Liver (tissue), 3 donors: ENCODE measurements around the gene GANC.

Experiments
- CTCF ChIP-seq: fragments of 150-350 bp; IDR thresholded peaks from 2 replicates; pipeline ENCODE4 v1.5.1; 2017; ENCODE audit warnings: improper control_type of control experiment, low read depth, low read length; ENCODE audit not compliant: missing input control
- GABPA ChIP-seq, 2 donors: IDR thresholded peaks in 1 of 2; conservative IDR thresholded peaks in 1 of 2; 2 replicates each; pipeline ENCODE4 v1.6.1; 2016; ENCODE audit warnings: antibody characterized with exemption in 2 of 2, mild to moderate bottlenecking in 1 of 2, moderate library complexity in 1 of 2
- JUND ChIP-seq, 2 donors: IDR thresholded peaks; 2 replicates each; pipeline ENCODE4 v1.6.1; 2016; ENCODE audit warnings: antibody characterized with exemption in 2 of 2
- MAX ChIP-seq: IDR thresholded peaks from 2 replicates; pipeline ENCODE4 v1.6.1; 2016; ENCODE audit warnings: antibody characterized with exemption
- RAD21 ChIP-seq, 2 donors: IDR thresholded peaks; 2 replicates each; pipeline ENCODE4 v1.6.1; 2016; ENCODE audit warnings: antibody characterized with exemption in 2 of 2, mild to moderate bottlenecking in 2 of 2
- REST ChIP-seq: IDR thresholded peaks from 2 replicates; pipeline ENCODE4 v1.6.1; 2016; ENCODE audit warnings: antibody characterized with exemption, mild to moderate bottlenecking
- TAF1 ChIP-seq: conservative IDR thresholded peaks from 2 replicates; pipeline ENCODE4 v1.6.1; 2016; ENCODE audit warnings: antibody characterized with exemption, mild to moderate bottlenecking
- YY1 ChIP-seq: IDR thresholded peaks from 2 replicates; pipeline ENCODE4 v1.6.1; 2016; ENCODE audit warnings: antibody characterized with exemption, mild to moderate bottlenecking
- ZBTB33 ChIP-seq: IDR thresholded peaks from 2 replicates; pipeline ENCODE4 v1.6.1; 2016; ENCODE audit warnings: antibody characterized with exemption
- donor health status: healthy.
- donor health status: healthy.

GRCh38 chr15:42364529-42364928, 91.5 kb downstream of the GANC start:
- TF ChIP-seq MAX: no peak
- TF ChIP-seq CTCF: no peak
- TF ChIP-seq GABPA (IDR thresholded peaks at IDR 0.05 in 1 of 2, conservative IDR thresholded peaks at IDR 0.05 in 1 of 2): no peak
- no peak for TF ChIP-seq TAF1
- no peak for TF ChIP-seq JUND (IDR thresholded peaks at IDR 0.05)
- no peak for TF ChIP-seq YY1
- TF ChIP-seq REST: no peak
- no peak for TF ChIP-seq RAD21 (IDR thresholded peaks at IDR 0.05)
- no peak for TF ChIP-seq ZBTB33
